ENCODE data around the gene TNFRSF6B. TPM values are rescaled to one million over a fixed set of nuclear protein-coding genes. Genes with fewer than 3 reads are reported as not detected.

Gene TNFRSF6B
- total and polyA plus RNA-seq, 2 donors (not counting 1 experiment from before 2014, with no cell fraction given) = 3.8 to 35.2 TPM

DNA sequence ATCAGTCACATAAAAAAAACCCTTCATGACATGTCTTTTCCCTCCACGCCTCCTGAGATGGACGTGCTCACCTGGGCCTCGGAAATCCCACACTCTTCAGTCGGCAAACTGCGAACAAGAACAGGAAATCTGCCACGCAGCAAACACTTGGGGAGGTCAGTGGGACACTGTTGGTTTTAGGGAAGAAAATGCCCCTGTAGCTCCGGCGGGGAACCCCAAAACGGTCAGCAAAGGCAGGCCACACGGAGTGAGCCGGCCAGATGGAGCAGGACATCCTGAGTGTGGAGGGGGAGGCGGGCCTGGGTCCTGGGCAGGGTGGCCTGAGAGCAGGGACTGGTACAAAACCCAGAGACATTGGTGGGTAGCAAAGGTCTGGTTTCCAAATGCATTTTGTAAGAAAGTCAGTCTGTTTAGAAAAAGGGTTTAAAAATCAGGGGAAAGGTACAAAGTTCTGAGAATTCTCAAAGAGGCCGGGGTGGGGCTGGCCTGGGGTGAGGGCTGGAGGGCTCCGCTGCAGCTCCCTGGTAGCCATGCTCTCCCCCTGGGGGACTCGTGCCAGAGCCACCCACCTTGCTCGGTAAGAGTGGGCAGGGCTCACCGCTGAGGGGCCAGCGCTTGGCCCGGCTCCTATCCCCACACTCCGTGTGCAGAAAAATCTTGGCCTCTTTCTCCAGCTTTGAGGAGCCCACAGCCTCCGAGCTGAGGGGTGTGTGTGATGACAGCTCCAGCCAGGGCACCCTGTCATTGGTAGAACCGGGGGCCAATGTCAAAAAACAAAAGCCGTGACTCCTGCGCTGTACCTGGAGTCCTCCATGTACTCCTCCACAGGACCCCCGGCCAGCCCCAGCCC is 48.3 kb downstream of the TNFRSF6B start:
- TF ChIP-seq CTCF (conservative IDR thresholded peaks at IDR 0.05 in 1 of 2, IDR thresholded peaks at IDR 0.05 in 1 of 2; ENCODE audit: low read depth in 1 of 2, low read length in 2 of 2) (no peak), EZH2 (IDR thresholded peaks at IDR 0.05; ENCODE audit: low read length, missing control alignments) (no peak)
- no peak overlapping the region for H3K4me3 ChIP-seq (replicated peaks in 1 of 4; ENCODE audit: control extremely low read depth in 1 of 4, insufficient read depth in 1 of 4, low read depth in 3 of 4, low read length in 4 of 4)
- H3K9me3 ChIP-seq (ENCODE audit: control insufficient read depth, insufficient read depth, low read depth, low read length) = no peaks in the 10 kb centered on the region
- no peak overlapping the region for H2AFZ ChIP-seq (ENCODE audit: low read length)
- H3K4me2 ChIP-seq (ENCODE audit: extremely low read depth, insufficient read depth, low read length) = no peak overlapping the region
- H3K27ac ChIP-seq (ENCODE audit: insufficient read depth, low read length) = no peak overlapping the region
- no peak for DNase-seq (ENCODE audit: low read depth in 2 of 2)
- H3K36me3 ChIP-seq (ENCODE audit: control insufficient read depth, insufficient read depth, low read length) = peaks cover 17% of the 10 kb centered on the region
- H3K9ac ChIP-seq (ENCODE audit: insufficient read depth, low read length) = no peak overlapping the region
- H4K20me1 ChIP-seq (ENCODE audit: control insufficient read depth, extremely low read depth, insufficient read depth, low read length) = no peaks in the 10 kb centered on the region
- peaks cover 6% of the 10 kb centered on the region for H3K4me1 ChIP-seq (ENCODE audit: control insufficient read depth, extremely low read depth, insufficient read depth, low read length)
- no peaks in the 10 kb centered on the region for H3K27me3 ChIP-seq (ENCODE audit: control insufficient read depth, insufficient read depth, low read length)
- peaks cover 4% of the 10 kb centered on the region for H3K79me2 ChIP-seq (ENCODE audit: control insufficient read depth, insufficient read depth, low read length)

DNA sequence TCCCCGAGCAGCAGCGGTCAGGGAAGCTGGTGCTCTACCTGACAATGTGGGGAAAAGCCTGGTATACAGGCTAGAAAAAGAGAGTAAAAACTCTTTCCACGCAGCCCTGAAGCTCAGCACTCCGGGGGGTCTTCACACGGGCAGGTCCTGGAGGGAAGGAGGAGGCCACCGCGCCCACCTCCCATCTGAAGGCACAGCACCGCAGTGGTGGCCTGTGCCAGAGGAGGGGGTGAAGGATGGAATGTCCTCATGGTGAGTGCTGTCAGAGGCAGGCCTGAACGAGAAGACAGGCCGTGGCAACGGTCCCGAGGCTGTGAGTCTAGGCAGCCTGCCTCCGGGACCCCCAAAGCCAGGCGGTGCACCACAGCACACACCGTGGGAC is 49.0 kb downstream of the TNFRSF6B start:
- Histone ChIP-seq H2AFZ (ENCODE audit: low read length) (no peak overlapping the region), H3K4me3 (replicated peaks in 1 of 4; ENCODE audit: control extremely low read depth in 1 of 4, insufficient read depth in 1 of 4, low read depth in 3 of 4, low read length in 4 of 4) (no peak overlapping the region), H4K20me1 (ENCODE audit: control insufficient read depth, extremely low read depth, insufficient read depth, low read length) (no peaks in the 10 kb centered on the region), H3K27me3 (ENCODE audit: control insufficient read depth, insufficient read depth, low read length) (no peaks in the 10 kb centered on the region), H3K9me3 (ENCODE audit: control insufficient read depth, insufficient read depth, low read depth, low read length) (no peaks in the 10 kb centered on the region), H3K4me1 (ENCODE audit: control insufficient read depth, extremely low read depth, insufficient read depth, low read length) (peaks cover 6% of the 10 kb centered on the region), H3K27ac (ENCODE audit: insufficient read depth, low read length) (no peak overlapping the region), H3K36me3 (ENCODE audit: control insufficient read depth, insufficient read depth, low read length) (peaks cover 17% of the 10 kb centered on the region), H3K79me2 (ENCODE audit: control insufficient read depth, insufficient read depth, low read length) (peaks cover 4% of the 10 kb centered on the region), H3K9ac (ENCODE audit: insufficient read depth, low read length) (no peak overlapping the region), H3K4me2 (ENCODE audit: extremely low read depth, insufficient read depth, low read length) (no peak overlapping the region)
- no peak for DNase-seq (ENCODE audit: low read depth in 2 of 2)
- TF ChIP-seq CTCF (conservative IDR thresholded peaks at IDR 0.05 in 1 of 2, IDR thresholded peaks at IDR 0.05 in 1 of 2; ENCODE audit: low read depth in 1 of 2, low read length in 2 of 2) = no peak
- TF ChIP-seq EZH2 (IDR thresholded peaks at IDR 0.05; ENCODE audit: low read length, missing control alignments) = no peak

DNA sequence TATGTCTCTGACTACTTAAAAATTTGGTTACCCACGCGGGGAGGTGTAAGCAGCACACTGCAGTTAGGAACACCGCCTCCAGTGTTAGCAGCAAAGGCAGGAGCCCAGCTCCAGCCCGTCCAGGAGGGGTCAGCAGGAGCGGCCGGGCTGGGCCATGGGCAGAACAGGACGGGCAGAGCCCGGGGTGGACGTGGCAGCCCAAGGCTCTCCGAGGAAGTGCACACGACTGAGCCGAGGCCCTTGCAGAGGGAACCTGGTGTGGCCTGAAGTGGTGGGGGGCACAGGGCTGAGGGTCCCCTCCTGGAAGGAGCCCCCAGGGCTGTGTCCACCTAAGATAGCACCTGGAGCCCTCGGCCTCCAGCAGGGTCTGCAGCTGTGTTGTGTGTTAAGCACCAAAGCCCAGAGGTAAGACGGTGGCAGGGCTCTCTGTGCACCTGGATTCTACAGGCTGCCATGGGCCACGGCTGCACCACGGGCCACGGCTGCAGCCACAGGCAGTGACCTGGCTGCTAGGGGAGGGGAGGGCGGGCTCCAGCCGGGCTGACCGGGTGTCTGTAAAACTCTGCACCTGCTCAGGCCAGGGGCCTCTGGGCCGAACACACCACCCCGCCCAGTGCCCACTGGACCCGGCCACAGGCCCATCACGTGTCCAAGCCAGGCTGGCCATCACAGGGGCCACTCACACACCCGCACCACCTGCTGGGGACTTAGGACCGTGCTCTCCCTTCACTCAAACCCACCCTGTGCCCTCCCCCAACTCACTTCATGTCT is 49.7 kb downstream of the TNFRSF6B start:
- no peak overlapping the region for H3K27ac ChIP-seq (ENCODE audit: insufficient read depth, low read length)
- H3K36me3 ChIP-seq (ENCODE audit: control insufficient read depth, insufficient read depth, low read length) = peaks cover 17% of the 10 kb centered on the region
- no peaks in the 10 kb centered on the region for H3K9me3 ChIP-seq (ENCODE audit: control insufficient read depth, insufficient read depth, low read depth, low read length)
- no peak overlapping the region for H3K9ac ChIP-seq (ENCODE audit: insufficient read depth, low read length)
- H3K4me1 ChIP-seq (ENCODE audit: control insufficient read depth, extremely low read depth, insufficient read depth, low read length) = peaks cover 4% of the 10 kb centered on the region
- H3K79me2 ChIP-seq (ENCODE audit: control insufficient read depth, insufficient read depth, low read length) = peaks cover 4% of the 10 kb centered on the region
- no peak for DNase-seq (ENCODE audit: low read depth in 2 of 2)
- TF ChIP-seq EZH2 (IDR thresholded peaks at IDR 0.05; ENCODE audit: low read length, missing control alignments) = no peak
- no peak for TF ChIP-seq CTCF (conservative IDR thresholded peaks at IDR 0.05 in 1 of 2, IDR thresholded peaks at IDR 0.05 in 1 of 2; ENCODE audit: low read depth in 1 of 2, low read length in 2 of 2)
- H3K4me2 ChIP-seq (ENCODE audit: extremely low read depth, insufficient read depth, low read length) = no peak overlapping the region
- no peak overlapping the region for H2AFZ ChIP-seq (ENCODE audit: low read length)
- no peaks in the 10 kb centered on the region for H3K27me3 ChIP-seq (ENCODE audit: control insufficient read depth, insufficient read depth, low read length)
- no peaks in the 10 kb centered on the region for H4K20me1 ChIP-seq (ENCODE audit: control insufficient read depth, extremely low read depth, insufficient read depth, low read length)
- H3K4me3 ChIP-seq (replicated peaks in 1 of 4; ENCODE audit: control extremely low read depth in 1 of 4, insufficient read depth in 1 of 4, low read depth in 3 of 4, low read length in 4 of 4) = no peak overlapping the region

All from fibroblast of lung (primary cell).